B cell (primary cell): ENCODE results near the gene C6orf89.

Source experiments
- CTCF ChIP-seq: fragments of 200-600 bp; IDR thresholded peaks from one replicate; pipeline ENCODE4 v1.8.0; 2022; ENCODE audit warnings: antibody characterized with exemption, mild to moderate bottlenecking
- EZH2 ChIP-seq: IDR thresholded peaks from 2 replicates; pipeline ENCODE4 v1.6.1; 2012; ENCODE audit warnings: borderline replicate concordance, low read depth, mild to moderate bottlenecking, moderate library complexity, low read length; ENCODE audit not compliant: insufficient read depth, poor library complexity, severe bottlenecking

- no peak for TF ChIP-seq EZH2
- no peak for TF ChIP-seq CTCF
These were observed 14.1 kb upstream of the C6orf89 start for GRCh38 chr6:36871686-36872085.
